ENCODE data around the gene DOCK10. TPM values are rescaled to one million over a fixed set of nuclear protein-coding genes. Genes with fewer than 3 reads are reported as not detected.

Gene DOCK10
- total RNA-seq, 1 experiment from 2014 or later = 2.9 TPM

DNA sequence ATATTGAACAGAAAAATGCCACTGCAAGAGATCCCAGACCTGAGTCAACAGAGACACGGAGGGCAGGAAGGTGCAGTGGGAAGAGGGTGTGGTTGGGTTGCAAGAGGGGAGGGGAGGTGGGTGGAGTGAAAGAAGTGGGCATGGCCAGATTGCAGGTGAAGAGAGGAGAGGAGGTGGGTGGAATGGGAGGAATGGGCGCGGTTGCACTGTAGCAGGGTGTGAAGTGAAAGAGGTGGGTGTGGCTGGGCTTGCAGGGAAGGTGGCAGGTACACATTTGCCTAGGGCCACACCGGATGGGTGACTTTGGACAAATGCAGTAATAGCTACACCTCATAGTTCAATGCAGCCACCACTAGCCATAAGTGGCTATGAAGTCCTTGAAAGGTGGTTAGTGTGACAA, 71.1 kb downstream of the DOCK10 start:
- Mint-ChIP-seq H3K9me3 (no peaks in the 10 kb centered on the region), H3K36me3 (no peaks in the 10 kb centered on the region), H3K4me1 (peaks cover 3% of the 10 kb centered on the region; the same call in 1 of the 2 replicates), H3K4me3 (no peak overlapping the region), H3K27me3 (ENCODE audit: low read depth) (no peaks in the 10 kb centered on the region; the same call in 1 of the 2 replicates), H3K27ac (no peak overlapping the region)
- ChIA-PET POLR2A (no interaction called here), CTCF (no interaction called here)
- ATAC-seq (peak; percentile 100), DNase-seq (ENCODE audit: low spot score) (peak; percentile 63)
- TF ChIP-seq PRRX2 (CRISPR knock-in tag; IDR thresholded peaks at IDR 0.05) = no peak
- peak; percentile 30; the same call in 1 of the 2 replicates for TF ChIP-seq SP1 (CRISPR knock-in tag; conservative IDR thresholded peaks at IDR 0.05)

DNA sequence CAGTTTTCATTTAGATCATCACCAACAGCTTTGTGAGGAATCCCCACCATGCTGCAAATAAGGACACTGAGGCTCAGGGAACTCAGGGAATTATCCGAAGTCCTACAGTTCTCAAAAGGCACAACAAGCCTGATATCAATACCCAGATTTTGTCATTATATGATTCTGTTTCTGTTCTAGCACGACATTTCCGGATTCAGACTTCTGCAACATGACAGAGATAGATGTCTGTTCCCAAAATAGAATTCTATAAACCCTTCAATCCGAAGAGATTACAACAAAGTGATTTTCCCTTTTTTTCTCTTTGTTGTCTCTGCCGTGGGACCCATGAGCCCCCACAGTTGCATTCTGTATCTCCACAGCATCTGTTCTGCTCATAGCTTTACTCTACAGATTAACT, 72.0 kb downstream of the DOCK10 start:
- Mint-ChIP-seq H3K4me3 (no peak overlapping the region), H3K27me3 (ENCODE audit: low read depth) (no peaks in the 10 kb centered on the region; the same call in 1 of the 2 replicates), H3K36me3 (no peaks in the 10 kb centered on the region), H3K27ac (no peak overlapping the region), H3K9me3 (no peaks in the 10 kb centered on the region), H3K4me1 (peaks cover 3% of the 10 kb centered on the region; the same call in 1 of the 2 replicates)
- POLR2A ChIA-PET = no interaction called here
- no peak for DNase-seq (ENCODE audit: low spot score)
- TF ChIP-seq, protein P1, sequence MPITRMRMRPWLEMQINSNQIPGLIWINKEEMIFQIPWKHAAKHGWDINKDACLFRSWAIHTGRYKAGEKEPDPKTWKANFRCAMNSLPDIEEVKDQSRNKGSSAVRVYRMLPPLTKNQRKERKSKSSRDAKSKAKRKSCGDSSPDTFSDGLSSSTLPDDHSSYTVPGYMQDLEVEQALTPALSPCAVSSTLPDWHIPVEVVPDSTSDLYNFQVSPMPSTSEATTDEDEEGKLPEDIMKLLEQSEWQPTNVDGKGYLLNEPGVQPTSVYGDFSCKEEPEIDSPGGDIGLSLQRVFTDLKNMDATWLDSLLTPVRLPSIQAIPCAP (CRISPR knock-in tag; IDR thresholded peaks at IDR 0.05) = no peak
- no peak for TF ChIP-seq GTF2I (CRISPR knock-in tag; conservative IDR thresholded peaks at IDR 0.05)
- no peak for TF ChIP-seq NFATC4 (CRISPR knock-in tag; IDR thresholded peaks at IDR 0.05)
- no peak for TF ChIP-seq ZBTB21 (CRISPR knock-in tag; IDR thresholded peaks at IDR 0.05; ENCODE audit: borderline replicate concordance)
- no peak for TF ChIP-seq ZNF671 (CRISPR knock-in tag; IDR thresholded peaks at IDR 0.05)
- TF ChIP-seq IRF2 (CRISPR knock-in tag; IDR thresholded peaks at IDR 0.05; ENCODE audit: borderline replicate concordance, low read depth) = no peak
- no peak for TF ChIP-seq GRHL2 (CRISPR knock-in tag; IDR thresholded peaks at IDR 0.05; ENCODE audit: insufficient replicate concordance, severe bottlenecking)
- no peak for TF ChIP-seq ESRRA (CRISPR knock-in tag; IDR thresholded peaks at IDR 0.05; ENCODE audit: borderline replicate concordance)
- TF ChIP-seq CREB1 (CRISPR knock-in tag; IDR thresholded peaks at IDR 0.05) = no peak
- TF ChIP-seq SP1 (CRISPR knock-in tag; conservative IDR thresholded peaks at IDR 0.05) = no peak
- TF ChIP-seq, protein P2, sequence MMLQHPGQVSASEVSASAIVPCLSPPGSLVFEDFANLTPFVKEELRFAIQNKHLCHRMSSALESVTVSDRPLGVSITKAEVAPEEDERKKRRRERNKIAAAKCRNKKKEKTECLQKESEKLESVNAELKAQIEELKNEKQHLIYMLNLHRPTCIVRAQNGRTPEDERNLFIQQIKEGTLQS (CRISPR knock-in tag; conservative IDR thresholded peaks at IDR 0.05) = no peak
- TF ChIP-seq, protein P3, sequence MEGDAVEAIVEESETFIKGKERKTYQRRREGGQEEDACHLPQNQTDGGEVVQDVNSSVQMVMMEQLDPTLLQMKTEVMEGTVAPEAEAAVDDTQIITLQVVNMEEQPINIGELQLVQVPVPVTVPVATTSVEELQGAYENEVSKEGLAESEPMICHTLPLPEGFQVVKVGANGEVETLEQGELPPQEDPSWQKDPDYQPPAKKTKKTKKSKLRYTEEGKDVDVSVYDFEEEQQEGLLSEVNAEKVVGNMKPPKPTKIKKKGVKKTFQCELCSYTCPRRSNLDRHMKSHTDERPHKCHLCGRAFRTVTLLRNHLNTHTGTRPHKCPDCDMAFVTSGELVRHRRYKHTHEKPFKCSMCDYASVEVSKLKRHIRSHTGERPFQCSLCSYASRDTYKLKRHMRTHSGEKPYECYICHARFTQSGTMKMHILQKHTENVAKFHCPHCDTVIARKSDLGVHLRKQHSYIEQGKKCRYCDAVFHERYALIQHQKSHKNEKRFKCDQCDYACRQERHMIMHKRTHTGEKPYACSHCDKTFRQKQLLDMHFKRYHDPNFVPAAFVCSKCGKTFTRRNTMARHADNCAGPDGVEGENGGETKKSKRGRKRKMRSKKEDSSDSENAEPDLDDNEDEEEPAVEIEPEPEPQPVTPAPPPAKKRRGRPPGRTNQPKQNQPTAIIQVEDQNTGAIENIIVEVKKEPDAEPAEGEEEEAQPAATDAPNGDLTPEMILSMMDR (IDR thresholded peaks at IDR 0.05) = no peak
- TF ChIP-seq, protein P4, sequence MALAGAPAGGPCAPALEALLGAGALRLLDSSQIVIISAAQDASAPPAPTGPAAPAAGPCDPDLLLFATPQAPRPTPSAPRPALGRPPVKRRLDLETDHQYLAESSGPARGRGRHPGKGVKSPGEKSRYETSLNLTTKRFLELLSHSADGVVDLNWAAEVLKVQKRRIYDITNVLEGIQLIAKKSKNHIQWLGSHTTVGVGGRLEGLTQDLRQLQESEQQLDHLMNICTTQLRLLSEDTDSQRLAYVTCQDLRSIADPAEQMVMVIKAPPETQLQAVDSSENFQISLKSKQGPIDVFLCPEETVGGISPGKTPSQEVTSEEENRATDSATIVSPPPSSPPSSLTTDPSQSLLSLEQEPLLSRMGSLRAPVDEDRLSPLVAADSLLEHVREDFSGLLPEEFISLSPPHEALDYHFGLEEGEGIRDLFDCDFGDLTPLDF (CRISPR knock-in tag; IDR thresholded peaks at IDR 0.05) = no peak
- no peak for TF ChIP-seq TEAD1 (CRISPR knock-in tag; IDR thresholded peaks at IDR 0.05)
- TF ChIP-seq, protein P5, sequence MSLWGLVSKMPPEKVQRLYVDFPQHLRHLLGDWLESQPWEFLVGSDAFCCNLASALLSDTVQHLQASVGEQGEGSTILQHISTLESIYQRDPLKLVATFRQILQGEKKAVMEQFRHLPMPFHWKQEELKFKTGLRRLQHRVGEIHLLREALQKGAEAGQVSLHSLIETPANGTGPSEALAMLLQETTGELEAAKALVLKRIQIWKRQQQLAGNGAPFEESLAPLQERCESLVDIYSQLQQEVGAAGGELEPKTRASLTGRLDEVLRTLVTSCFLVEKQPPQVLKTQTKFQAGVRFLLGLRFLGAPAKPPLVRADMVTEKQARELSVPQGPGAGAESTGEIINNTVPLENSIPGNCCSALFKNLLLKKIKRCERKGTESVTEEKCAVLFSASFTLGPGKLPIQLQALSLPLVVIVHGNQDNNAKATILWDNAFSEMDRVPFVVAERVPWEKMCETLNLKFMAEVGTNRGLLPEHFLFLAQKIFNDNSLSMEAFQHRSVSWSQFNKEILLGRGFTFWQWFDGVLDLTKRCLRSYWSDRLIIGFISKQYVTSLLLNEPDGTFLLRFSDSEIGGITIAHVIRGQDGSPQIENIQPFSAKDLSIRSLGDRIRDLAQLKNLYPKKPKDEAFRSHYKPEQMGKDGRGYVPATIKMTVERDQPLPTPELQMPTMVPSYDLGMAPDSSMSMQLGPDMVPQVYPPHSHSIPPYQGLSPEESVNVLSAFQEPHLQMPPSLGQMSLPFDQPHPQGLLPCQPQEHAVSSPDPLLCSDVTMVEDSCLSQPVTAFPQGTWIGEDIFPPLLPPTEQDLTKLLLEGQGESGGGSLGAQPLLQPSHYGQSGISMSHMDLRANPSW (CRISPR knock-in tag; conservative IDR thresholded peaks at IDR 0.05; ENCODE audit: low read depth) = no peak
- ATAC-seq = no peak
- CTCF ChIA-PET = no interaction called here
